ENCODE measurements around the gene ELOF1. TPM values are rescaled to one million over a fixed set of nuclear protein-coding genes. Genes with fewer than 3 reads are reported as not detected.

Gene ELOF1
- total RNA-seq, 1 donor from 2014 or later: 32.1 TPM

Other genes with a start within 250 kb of the ELOF1 start
- gene RAB3D, start 219.6 kb downstream of the ELOF1 start, total RNA-seq: 7.4 TPM
- gene TMEM205, start 213.0 kb downstream of the ELOF1 start, total RNA-seq: 75.7 TPM
- gene CCDC159, start 212.7 kb downstream of the ELOF1 start, total RNA-seq: 24.2 TPM
- 19.3 TPM for gene PLPPR2, start 203.8 kb downstream of the ELOF1 start, total RNA-seq
- 1.3 TPM for gene SWSAP1, start 184.6 kb downstream of the ELOF1 start, total RNA-seq
- 5.6 TPM for gene EPOR, start 174.9 kb downstream of the ELOF1 start, total RNA-seq
- gene RGL3, start 139.9 kb downstream of the ELOF1 start, total RNA-seq: 5.8 TPM
- gene ODAD3, start 124.1 kb downstream of the ELOF1 start, total RNA-seq: 0.43 TPM
- 100 TPM for gene PRKCSH, start 123.6 kb downstream of the ELOF1 start, total RNA-seq
- gene ELAVL3, start 78.2 kb downstream of the ELOF1 start, total RNA-seq: 0.89 TPM
- 5.3 TPM for gene ZNF653, start 53.4 kb downstream of the ELOF1 start, total RNA-seq
- 92.9 TPM for gene ECSIT, start 30.1 kb downstream of the ELOF1 start, total RNA-seq
- gene CNN1, start 20.4 kb downstream of the ELOF1 start, total RNA-seq: 236 TPM
- 1.5 TPM for gene ACP5, start 18.4 kb upstream of the ELOF1 start, total RNA-seq
- gene ZNF627, start 38.3 kb upstream of the ELOF1 start, total RNA-seq: 6.4 TPM
- 2.3 TPM for gene ZNF823, start 179.7 kb upstream of the ELOF1 start, total RNA-seq
- gene ZNF441, start 207.8 kb upstream of the ELOF1 start, total RNA-seq: 5.8 TPM
- gene ZNF491, start 239.3 kb upstream of the ELOF1 start, total RNA-seq: 1.8 TPM

Measured in cardiac septum (tissue), 1 donor.